SK-N-SH treated with all-trans-retinoic acid at 6 μM for 48 hours (cell line): Measurements from ENCODE around the gene SCAF8.

Experiments
- ATAC-seq: fragments of 200-7000 bp; cut with Tn5 transposase; 3 replicates; pipeline ENCODE4 v1.9.1; 2020; ENCODE audit warnings: mild to moderate bottlenecking, moderate library complexity
- ARNTL ChIP-seq: fragments of 450-650 bp; formaldehyde crosslinking; IDR thresholded peaks from 2 replicates; pipeline ENCODE4 v1.5.0; 2020; ENCODE audit warnings: low read depth, mild to moderate bottlenecking, moderate library complexity, borderline replicate concordance
- BACH2 ChIP-seq: fragments of 250-450 bp; sonication (Bioruptor Pico); IDR thresholded peaks from 2 replicates; pipeline ENCODE4 v1.9.0; 2021; ENCODE audit warnings: mild to moderate bottlenecking, borderline replicate concordance
- CREB5 ChIP-seq: fragments of 250-450 bp; sonication (Bioruptor Pico); IDR thresholded peaks from 2 replicates; pipeline ENCODE4 v1.5.1; 2020; ENCODE audit warnings: low read depth, mild to moderate bottlenecking, moderate library complexity
- CSDC2 ChIP-seq: fragments of 250-450 bp; sonication (Bioruptor Pico); IDR thresholded peaks from 2 replicates; pipeline ENCODE4 v1.5.0; 2020; ENCODE audit warnings: mild to moderate bottlenecking, moderate library complexity
- CSRNP3 ChIP-seq: fragments of 250-450 bp; sonication (Bioruptor Pico); IDR thresholded peaks from 2 replicates; pipeline ENCODE4 v1.5.1; 2021; ENCODE audit warnings: mild to moderate bottlenecking, moderate library complexity
- ISL1 ChIP-seq: fragments of 250-450 bp; sonication (Bioruptor Pico); IDR thresholded peaks from 2 replicates; pipeline ENCODE4 v2.1.2; 2022; ENCODE audit warnings: mild to moderate bottlenecking, moderate library complexity
- PATZ1 ChIP-seq: fragments of 250-450 bp; sonication (Bioruptor Pico); IDR thresholded peaks from 2 replicates; pipeline ENCODE4 v1.8.0; 2020; ENCODE audit warnings: mild to moderate bottlenecking, moderate library complexity, borderline replicate concordance
- POU6F1 ChIP-seq: fragments of 250-450 bp; sonication (Bioruptor Pico); IDR thresholded peaks from 2 replicates; pipeline ENCODE4 v1.8.0; 2021; ENCODE audit warnings: low read depth, mild to moderate bottlenecking, moderate library complexity, borderline replicate concordance
- PPARA ChIP-seq: fragments of 250-450 bp; sonication (Bioruptor Pico); IDR thresholded peaks from 2 replicates; pipeline ENCODE4 v1.5.0; 2020; ENCODE audit warnings: mild to moderate bottlenecking, borderline replicate concordance
- RARB ChIP-seq: fragments of 250-450 bp; sonication (Bioruptor Pico); IDR thresholded peaks from 2 replicates; pipeline ENCODE4 v1.8.0; 2021; ENCODE audit warnings: mild to moderate bottlenecking, moderate library complexity
- SNAI2 ChIP-seq: fragments of 250-450 bp; sonication (Bioruptor Pico); IDR thresholded peaks from 2 replicates; pipeline ENCODE4 v1.5.0; 2020; ENCODE audit warnings: mild to moderate bottlenecking, moderate library complexity
- TCF4 ChIP-seq: fragments of 250-450 bp; sonication (Bioruptor Pico); IDR thresholded peaks from 2 replicates; pipeline ENCODE4 v1.8.0; 2021; ENCODE audit warnings: mild to moderate bottlenecking, moderate library complexity, borderline replicate concordance
- TOX ChIP-seq: fragments of 250-450 bp; sonication (Bioruptor Pico); IDR thresholded peaks from 2 replicates; pipeline ENCODE4 v1.8.0; 2021; ENCODE audit warnings: mild to moderate bottlenecking, moderate library complexity, borderline replicate concordance
- TSHZ2 ChIP-seq: fragments of 250-450 bp; sonication (Bioruptor Pico); IDR thresholded peaks from 2 replicates; pipeline ENCODE4 v1.5.0; 2020; ENCODE audit warnings: mild to moderate bottlenecking, moderate library complexity
- ZC3H10 ChIP-seq: fragments of 250-450 bp; sonication (Bioruptor Pico); IDR thresholded peaks from 2 replicates; pipeline ENCODE4 v1.5.1; 2021; ENCODE audit warnings: mild to moderate bottlenecking, moderate library complexity
- ZFP3 ChIP-seq: fragments of 250-450 bp; sonication (Bioruptor Pico); IDR thresholded peaks from 2 replicates; pipeline ENCODE4 v1.5.0; 2020; ENCODE audit warnings: mild to moderate bottlenecking, moderate library complexity
- ZFP30 ChIP-seq: fragments of 450-650 bp; formaldehyde crosslinking; IDR thresholded peaks from 2 replicates; pipeline ENCODE4 v1.5.0; 2022; ENCODE audit warnings: mild to moderate bottlenecking, moderate library complexity
- ZNF565 ChIP-seq: fragments of 450-650 bp; formaldehyde crosslinking; conservative IDR thresholded peaks from 2 replicates; pipeline ENCODE4 v1.5.0; 2020; ENCODE audit warnings: low read depth, mild to moderate bottlenecking, moderate library complexity
- ZNF70 ChIP-seq: fragments of 450-650 bp; formaldehyde crosslinking; IDR thresholded peaks from 2 replicates; pipeline ENCODE4 v1.5.0; 2020; ENCODE audit warnings: mild to moderate bottlenecking, moderate library complexity
- ZNF8 ChIP-seq: fragments of 450-650 bp; formaldehyde crosslinking; IDR thresholded peaks from 2 replicates; pipeline ENCODE4 v1.5.0; 2020; ENCODE audit warnings: mild to moderate bottlenecking, moderate library complexity

Gene SCAF8

GRCh38 chr6:154839546-154839945 is 106.3 kb downstream of the SCAF8 start (continued):
- TF ChIP-seq CSRNP3 (CRISPR knock-in tag) (no peak), ARNTL (CRISPR knock-in tag) (no peak)

- ATAC-seq, result no peak
- TF ChIP-seq ISL1 (CRISPR knock-in tag), result no peak
- TF ChIP-seq CREB5 (CRISPR knock-in tag), result no peak
- TF ChIP-seq ZNF70, result no peak
- no peak for TF ChIP-seq ARNTL (CRISPR knock-in tag)
- TF ChIP-seq ZFP3 (CRISPR knock-in tag), result no peak
- TF ChIP-seq ZNF565 (CRISPR knock-in tag), result no peak
- no peak for TF ChIP-seq RARB
- no peak for TF ChIP-seq PPARA (CRISPR knock-in tag)
- no peak for TF ChIP-seq TOX (CRISPR knock-in tag)
- no peak for TF ChIP-seq PATZ1
- TF ChIP-seq POU6F1 (CRISPR knock-in tag), result no peak
- no peak for TF ChIP-seq CSDC2 (CRISPR knock-in tag)
- TF ChIP-seq ZC3H10 (CRISPR knock-in tag), result no peak
- no peak for TF ChIP-seq SNAI2 (CRISPR knock-in tag)
- no peak for TF ChIP-seq ZFP30 (CRISPR knock-in tag)
- TF ChIP-seq TSHZ2 (CRISPR knock-in tag), result no peak
- no peak for TF ChIP-seq BACH2 (CRISPR knock-in tag)
- TF ChIP-seq CSRNP3 (CRISPR knock-in tag), result no peak
- no peak for TF ChIP-seq TCF4 (CRISPR knock-in tag)
- TF ChIP-seq ZNF8 (CRISPR knock-in tag), result no peak
These were observed 107.1 kb downstream of the SCAF8 start for GRCh38 chr6:154840363-154840762.

- no peak for TF ChIP-seq SNAI2 (CRISPR knock-in tag)
- no peak for TF ChIP-seq PPARA (CRISPR knock-in tag)
- no peak for TF ChIP-seq BACH2 (CRISPR knock-in tag)
- no peak for ATAC-seq
These were observed 107.9 kb downstream of the SCAF8 start for GRCh38 chr6:154841109-154841508.
